Measurements from ENCODE around the gene MYL4. TPM values are rescaled to one million over a fixed set of nuclear protein-coding genes. Genes with fewer than 3 reads are reported as not detected.

The MYL4 gene
- total and polyA plus RNA-seq, 10 of the 15 experiments (the other 5 are each of a cell fraction or from before 2014, with no cell fraction given), result 0.23 to 1.6 (median 0.58) TPM; not detected in 3

DNA sequence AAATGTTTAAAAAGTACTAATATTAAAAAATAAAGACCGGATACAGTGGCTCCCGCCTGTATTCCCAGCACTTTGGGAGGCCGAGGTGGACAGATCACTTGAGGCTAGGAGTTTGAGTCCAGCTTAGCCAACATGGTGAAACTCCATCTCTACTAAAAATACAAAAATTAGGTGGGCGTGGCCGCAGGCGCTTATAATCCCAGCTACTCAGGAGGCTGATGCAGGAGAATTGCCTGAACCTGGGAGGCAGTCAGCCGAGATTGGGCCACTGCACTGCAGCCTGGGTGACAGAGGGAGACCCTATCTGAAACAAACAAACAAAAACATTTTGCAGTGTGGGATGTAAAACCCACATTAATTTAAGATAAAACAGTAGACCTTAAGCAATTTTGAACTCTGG is 31.9 kb upstream of the MYL4 start:
- Histone ChIP-seq H4K20me1 (ENCODE audit: control insufficient read depth, insufficient read depth) (no peaks in the 10 kb centered on the region), H3K9ac (ENCODE audit: control insufficient read depth, insufficient read depth, low read length) (no peak overlapping the region), H3K9me3 (replicated peaks; ENCODE audit: control insufficient read depth, insufficient read depth, low read length) (no peaks in the 10 kb centered on the region), H3K4me3 (no peak overlapping the region), H3K36me3 (ENCODE audit: control insufficient read depth in 2 of 2, insufficient read depth in 2 of 2, low read length in 1 of 2) (peaks cover 2 to 18% of the 10 kb centered on the region in 2 experiments), H3K4me2 (ENCODE audit: control insufficient read depth, insufficient read depth) (no peak overlapping the region), H2AFZ (ENCODE audit: control insufficient read depth, low read depth, low read length) (no peak overlapping the region), H3K4me1 (ENCODE audit: control insufficient read depth, insufficient read depth, low read length) (no peaks in the 10 kb centered on the region), H3K27ac (ENCODE audit: control insufficient read depth, insufficient read depth) (no peak overlapping the region), H3K79me2 (ENCODE audit: control insufficient read depth, insufficient read depth, low read length) (peaks cover 85% of the 10 kb centered on the region), H3K27me3 (replicated peaks in 1 of 2; ENCODE audit: control insufficient read depth in 2 of 2, insufficient read depth in 2 of 2, low read length in 1 of 2) (no peaks in the 10 kb centered on the region)
- BruUV-seq (replicated peaks), result no TSS peak
- WGBS (ENCODE audit: insufficient coverage, insufficient replicate concordance, low lambda C conversion rate, missing lambda C conversion rate), result 98% methylated on average over 7 of the region's 7 CpGs
- ChIA-PET SMC1A (ENCODE audit: uncharacterized antibody, unreplicated experiment) (interaction anchor here (0.7 kb wide), 1 partner anchor 22 kb away, joined by 3 read pairs; no protein-coding TSS in a partner anchor), CTCF (no interaction called here), RAD21 (ENCODE audit: unreplicated experiment) (no interaction called here), POLR2A (interaction anchor here (1.2 kb wide), 1 partner anchor 17 kb away, joined by 3 read pairs; no protein-coding TSS in a partner anchor)
- DNase-seq (ENCODE audit: low read depth, low spot score) (no peak), ATAC-seq (no peak), FAIRE-seq (no peak)
- intact Hi-C loops (cut with micrococcal nuclease; ENCODE audit: unreplicated experiment) (no loop called here), in situ Hi-C loops (cut with MboI) (no loop called here)
- TF ChIP-seq NFXL1 (IDR thresholded peaks at IDR 0.05; ENCODE audit: borderline replicate concordance) (no peak), SREBF2 (IDR thresholded peaks at IDR 0.05; ENCODE audit: low read length) (no peak), ATF7 (IDR thresholded peaks at IDR 0.05; ENCODE audit: low read depth) (no peak), CHD1 (IDR thresholded peaks at IDR 0.05; ENCODE audit: low read depth, low read length) (no peak), SPI1 (IDR thresholded peaks at IDR 0.05; ENCODE audit: borderline replicate concordance, insufficient read depth, low read depth, low read length) (no peak), DPF2 (IDR thresholded peaks at IDR 0.05) (no peak)

DNA sequence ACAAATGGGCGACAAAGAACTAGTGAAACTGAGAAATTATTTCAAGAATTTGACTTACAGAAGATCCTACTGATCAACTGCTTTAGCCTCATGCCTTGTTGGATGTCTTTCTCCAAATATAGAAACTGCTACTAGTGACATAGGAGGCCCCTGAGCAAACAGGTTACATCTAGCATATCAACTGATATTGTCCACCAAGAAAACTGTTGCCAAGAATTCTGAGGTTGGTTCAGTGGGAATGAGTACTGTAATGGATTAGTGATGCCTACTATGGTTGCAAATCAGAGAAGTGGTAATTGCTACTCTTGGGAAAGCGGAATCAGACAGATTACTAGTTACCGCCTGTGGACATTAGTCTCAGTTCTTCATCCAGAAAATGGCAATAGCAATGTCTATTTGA is 30.0 kb upstream of the MYL4 start:
- ATAC-seq, result no peak
- 95% methylated on average over 3 of the region's 3 CpGs for WGBS (ENCODE audit: insufficient coverage, insufficient replicate concordance, low lambda C conversion rate, missing lambda C conversion rate)
- ChIA-PET RAD21 (ENCODE audit: unreplicated experiment) (no interaction called here), CTCF (interaction anchor here (3.9 kb wide), 1 partner anchor 11 kb away, joined by 14 read pairs; the partner anchor contains the start of gene CDC27), POLR2A (interaction anchor here (1.0 kb wide), 1 partner anchor 9 kb away, joined by 3 read pairs; no protein-coding TSS in a partner anchor), SMC1A (ENCODE audit: uncharacterized antibody, unreplicated experiment) (interaction anchor here (2.1 kb wide), 1 partner anchor 27 kb away, joined by 15 read pairs; no protein-coding TSS in a partner anchor)
- H3K4me3 ChIP-seq, result no peak overlapping the region
- H3K27ac ChIP-seq (ENCODE audit: control insufficient read depth, insufficient read depth), result no peak overlapping the region
- no peaks in the 10 kb centered on the region for H3K4me1 ChIP-seq (ENCODE audit: control insufficient read depth, insufficient read depth, low read length)
- no peak for FAIRE-seq
- peaks cover 2 to 15% of the 10 kb centered on the region in 2 experiments for H3K36me3 ChIP-seq (ENCODE audit: control insufficient read depth in 2 of 2, insufficient read depth in 2 of 2, low read length in 1 of 2)
- in situ Hi-C loops (cut with MboI) (no loop called here), intact Hi-C loops (cut with micrococcal nuclease; ENCODE audit: unreplicated experiment) (no loop called here)
- TF ChIP-seq GATAD2B (conservative IDR thresholded peaks at IDR 0.05; ENCODE audit: low read depth), result no peak
- no peaks in the 10 kb centered on the region for H4K20me1 ChIP-seq (ENCODE audit: control insufficient read depth, insufficient read depth)
- no peaks in the 10 kb centered on the region for H3K27me3 ChIP-seq (replicated peaks in 1 of 2; ENCODE audit: control insufficient read depth in 2 of 2, insufficient read depth in 2 of 2, low read length in 1 of 2)
- BruUV-seq (replicated peaks), result no TSS peak
- no peak overlapping the region for H3K9ac ChIP-seq (ENCODE audit: control insufficient read depth, insufficient read depth, low read length)
- DNase-seq (ENCODE audit: low read depth, low spot score), result no peak
- H3K79me2 ChIP-seq (ENCODE audit: control insufficient read depth, insufficient read depth, low read length), result peaks cover 85% of the 10 kb centered on the region
- no peak overlapping the region for H2AFZ ChIP-seq (ENCODE audit: control insufficient read depth, low read depth, low read length)
- H3K4me2 ChIP-seq (ENCODE audit: control insufficient read depth, insufficient read depth), result no peak overlapping the region
- no peaks in the 10 kb centered on the region for H3K9me3 ChIP-seq (replicated peaks; ENCODE audit: control insufficient read depth, insufficient read depth, low read length)

Data from GM12878 (cell line).